ENCODE data around the gene FAM120B. TPM values are rescaled to one million over a fixed set of nuclear protein-coding genes. Genes with fewer than 3 reads are reported as not detected.

FAM120B gene
- polyA plus RNA-seq, 2 donors: 6.4 to 8.7 TPM

DNA sequence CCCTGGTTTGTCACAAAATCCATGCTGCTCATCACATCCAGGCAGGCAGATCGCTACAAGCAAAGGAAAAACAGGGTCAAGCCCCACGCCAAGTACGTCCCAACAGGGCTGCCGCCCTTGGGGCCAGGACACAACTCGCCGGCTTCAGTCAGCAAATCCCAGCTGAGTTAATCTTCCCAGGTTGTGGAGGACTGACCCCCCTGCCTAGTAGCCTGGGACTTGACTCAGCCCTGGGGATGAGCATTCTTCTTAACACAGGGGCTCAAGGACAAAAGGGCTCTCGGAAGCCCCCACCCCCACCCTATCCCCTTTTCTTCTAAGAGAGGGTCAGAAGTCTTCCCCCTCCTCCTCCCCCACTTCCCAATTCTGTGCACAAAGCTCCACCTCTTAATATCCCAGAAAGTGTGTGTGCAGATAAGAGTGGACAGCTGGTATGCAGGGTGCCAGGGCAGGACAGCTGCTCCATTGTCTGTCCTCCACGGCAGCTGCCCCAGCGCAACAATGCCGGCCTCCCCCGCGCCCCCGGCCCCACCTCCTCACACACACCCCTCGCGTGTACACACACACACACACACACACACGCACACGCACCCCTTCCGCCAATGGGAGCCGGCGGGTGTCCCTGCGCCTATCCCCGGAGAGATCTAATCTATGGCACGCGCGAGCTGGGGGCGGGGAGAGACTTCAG, 20.2 kb upstream of the FAM120B start:
- Histone ChIP-seq H3K9me3 (ENCODE audit: control insufficient read depth in 2 of 2, insufficient read depth in 1 of 2, low read depth in 1 of 2, low read length in 1 of 2) (no peaks in the 10 kb centered on the region), H3K27ac (ENCODE audit: low read depth in 2 of 2, low read length in 1 of 2) (peak overlapping the region in 1 of 2 donors; percentile 17), H3K27me3 (ENCODE audit: control insufficient read depth in 1 of 2, insufficient read depth in 2 of 2, low read length in 2 of 2) (peaks cover 0 to 5% of the 10 kb centered on the region in 2 donors), H3K4me1 (ENCODE audit: control insufficient read depth in 2 of 2, insufficient read depth in 2 of 2, low read length in 1 of 2) (peaks cover 6 to 22% of the 10 kb centered on the region in 2 donors), H3K36me3 (ENCODE audit: control insufficient read depth in 2 of 2, insufficient read depth in 2 of 2, low read length in 1 of 2) (peaks cover 0 to 19% of the 10 kb centered on the region in 2 donors), H3K4me3 (ENCODE audit: low read depth in 1 of 2, low read length in 2 of 2) (no peak overlapping the region)
- 34 to 35% methylated on average over 26 of the region's 26 CpGs for WGBS, 2 donors

- H3K36me3 ChIP-seq (ENCODE audit: control insufficient read depth in 2 of 2, insufficient read depth in 2 of 2, low read length in 1 of 2): peaks cover 0 to 19% of the 10 kb centered on the region in 2 donors
- H3K27me3 ChIP-seq (ENCODE audit: control insufficient read depth in 1 of 2, insufficient read depth in 2 of 2, low read length in 2 of 2): peaks cover 0 to 5% of the 10 kb centered on the region in 2 donors
- no peaks in the 10 kb centered on the region for H3K9me3 ChIP-seq (ENCODE audit: control insufficient read depth in 2 of 2, insufficient read depth in 1 of 2, low read depth in 1 of 2, low read length in 1 of 2)
- H3K27ac ChIP-seq (ENCODE audit: low read depth in 2 of 2, low read length in 1 of 2): peak overlapping the region; percentile 38 to 68
- H3K4me1 ChIP-seq (ENCODE audit: control insufficient read depth in 2 of 2, insufficient read depth in 2 of 2, low read length in 1 of 2): peaks cover 6 to 22% of the 10 kb centered on the region in 2 donors
- WGBS, 2 donors: 36 to 50% methylated on average over 2 of the region's 2 CpGs
- H3K4me3 ChIP-seq (ENCODE audit: low read depth in 1 of 2, low read length in 2 of 2): peak overlapping the region in 1 of 2 donors; percentile 68
Measured at GRCh38 chr6:170286934-170287265, 19.7 kb upstream of the FAM120B start.

- Histone ChIP-seq H3K4me3 (ENCODE audit: low read depth in 1 of 2, low read length in 2 of 2) (peak overlapping the region; percentile 37 to 68), H3K4me1 (ENCODE audit: control insufficient read depth in 2 of 2, insufficient read depth in 2 of 2, low read length in 1 of 2) (peaks cover 6 to 26% of the 10 kb centered on the region in 2 donors), H3K27me3 (ENCODE audit: control insufficient read depth in 1 of 2, insufficient read depth in 2 of 2, low read length in 2 of 2) (peaks cover 0 to 5% of the 10 kb centered on the region in 2 donors), H3K9me3 (ENCODE audit: control insufficient read depth in 2 of 2, insufficient read depth in 1 of 2, low read depth in 1 of 2, low read length in 1 of 2) (no peaks in the 10 kb centered on the region), H3K27ac (ENCODE audit: low read depth in 2 of 2, low read length in 1 of 2) (peak overlapping the region; percentile 40 to 68), H3K36me3 (ENCODE audit: control insufficient read depth in 2 of 2, insufficient read depth in 2 of 2, low read length in 1 of 2) (peaks cover 0 to 19% of the 10 kb centered on the region in 2 donors)
- 37 to 57% methylated on average over 12 of the region's 12 CpGs for WGBS, 2 donors
Measured at GRCh38 chr6:170287371-170287876, 19.1 kb upstream of the FAM120B start.

DNA sequence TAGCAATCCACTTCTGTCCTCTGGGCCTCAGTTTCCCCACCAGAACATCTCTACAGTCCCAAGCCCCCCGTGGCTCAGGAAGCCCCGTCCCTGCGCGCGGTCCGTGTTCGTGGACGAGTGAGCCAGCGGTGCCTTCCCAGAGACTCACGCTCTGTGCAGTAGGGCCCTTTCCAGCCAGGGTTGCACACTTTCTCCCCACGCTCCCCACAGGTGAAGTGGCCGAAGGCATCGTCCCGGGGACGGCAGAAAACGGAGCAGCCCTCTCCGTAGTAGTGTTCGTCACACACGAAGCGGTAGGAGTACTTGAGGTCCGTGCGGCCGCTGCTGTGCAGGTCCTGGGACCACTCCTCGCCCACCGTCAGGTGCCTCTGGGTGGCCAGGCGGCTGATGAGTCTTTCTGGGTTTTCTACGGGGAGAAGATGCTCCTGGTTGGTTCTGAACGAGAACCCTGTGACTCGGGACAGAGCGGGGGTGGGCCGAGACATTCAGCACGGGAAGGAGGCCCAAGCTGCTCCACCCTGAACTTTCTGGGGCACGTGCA, 18.4 kb upstream of the FAM120B start:
- Histone ChIP-seq H3K27ac (ENCODE audit: low read depth in 2 of 2, low read length in 1 of 2) (peak overlapping the region; percentile 40 to 47), H3K36me3 (ENCODE audit: control insufficient read depth in 2 of 2, insufficient read depth in 2 of 2, low read length in 1 of 2) (peaks cover 0 to 17% of the 10 kb centered on the region in 2 donors), H3K4me3 (ENCODE audit: low read depth in 1 of 2, low read length in 2 of 2) (peak overlapping the region; percentile 37 to 68), H3K27me3 (ENCODE audit: control insufficient read depth in 1 of 2, insufficient read depth in 2 of 2, low read length in 2 of 2) (peaks cover 0 to 5% of the 10 kb centered on the region in 2 donors), H3K4me1 (ENCODE audit: control insufficient read depth in 2 of 2, insufficient read depth in 2 of 2, low read length in 1 of 2) (peaks cover 6 to 26% of the 10 kb centered on the region in 2 donors), H3K9me3 (ENCODE audit: control insufficient read depth in 2 of 2, insufficient read depth in 1 of 2, low read depth in 1 of 2, low read length in 1 of 2) (no peaks in the 10 kb centered on the region)
- 52 to 56% methylated on average over 33 of the region's 33 CpGs for WGBS, 2 donors

- H3K27me3 ChIP-seq (ENCODE audit: control insufficient read depth in 1 of 2, insufficient read depth in 2 of 2, low read length in 2 of 2): peaks cover 0 to 5% of the 10 kb centered on the region in 2 donors
- H3K4me1 ChIP-seq (ENCODE audit: control insufficient read depth in 2 of 2, insufficient read depth in 2 of 2, low read length in 1 of 2): peaks cover 6 to 26% of the 10 kb centered on the region in 2 donors
- 11 to 18% methylated on average over 16 of the region's 16 CpGs for WGBS, 2 donors
- peak overlapping the region in 1 of 2 donors; percentile 58 for H3K27ac ChIP-seq (ENCODE audit: low read depth in 2 of 2, low read length in 1 of 2)
- H3K4me3 ChIP-seq (ENCODE audit: low read depth in 1 of 2, low read length in 2 of 2): peak overlapping the region; percentile 64 to 68
- peaks cover 0 to 11% of the 10 kb centered on the region in 2 donors for H3K36me3 ChIP-seq (ENCODE audit: control insufficient read depth in 2 of 2, insufficient read depth in 2 of 2, low read length in 1 of 2)
- no peaks in the 10 kb centered on the region for H3K9me3 ChIP-seq (ENCODE audit: control insufficient read depth in 2 of 2, insufficient read depth in 1 of 2, low read depth in 1 of 2, low read length in 1 of 2)
Measured at GRCh38 chr6:170288852-170289179, 17.7 kb upstream of the FAM120B start.

DNA sequence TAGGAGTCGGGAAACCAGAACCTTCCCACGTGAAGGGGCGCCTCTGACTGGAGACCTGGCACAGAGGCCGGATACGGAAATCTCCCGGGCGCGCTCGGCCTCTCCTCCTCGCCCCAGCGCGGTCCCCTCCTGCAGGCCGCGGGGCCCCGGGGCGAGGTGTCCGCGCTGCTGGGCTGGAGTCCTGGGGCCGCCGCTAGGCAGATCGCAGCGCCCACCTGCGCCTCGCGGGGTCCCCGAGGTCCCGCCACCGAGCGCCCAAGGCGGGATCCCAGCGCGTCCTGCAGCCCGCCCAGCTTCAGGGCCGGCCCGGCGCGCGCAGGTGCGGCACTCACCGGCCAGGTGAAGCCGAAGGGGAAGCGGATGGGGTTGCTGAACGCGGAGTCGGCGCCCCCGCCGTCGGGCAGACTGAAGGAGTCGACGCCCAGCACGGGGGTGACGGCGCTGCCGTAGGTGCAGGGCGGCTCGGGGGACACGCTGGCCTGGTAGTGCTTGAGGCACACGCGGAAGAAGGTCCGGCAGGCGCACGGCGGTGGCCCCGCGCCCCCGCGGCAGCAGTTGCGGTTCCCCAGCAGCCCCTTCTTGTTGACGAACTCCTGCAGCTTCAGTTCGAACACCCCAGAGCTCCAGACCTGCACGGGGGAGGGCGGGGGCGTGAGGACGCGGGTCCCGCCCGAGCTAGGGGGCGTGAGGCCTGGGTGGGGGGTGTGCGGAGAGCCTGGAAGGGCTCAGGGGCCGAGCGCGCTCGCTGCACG, 17.2 kb upstream of the FAM120B start:
- 4 to 5% methylated on average over 71 to 85 of the region's 85 CpGs for WGBS, 2 donors
- Histone ChIP-seq H3K27ac (ENCODE audit: low read depth in 2 of 2, low read length in 1 of 2) (peak overlapping the region; percentile 58 to 76), H3K36me3 (ENCODE audit: control insufficient read depth in 2 of 2, insufficient read depth in 2 of 2, low read length in 1 of 2) (peaks cover 0 to 10% of the 10 kb centered on the region in 2 donors), H3K4me3 (ENCODE audit: low read depth in 1 of 2, low read length in 2 of 2) (peak overlapping the region; percentile 64 to 68), H3K9me3 (ENCODE audit: control insufficient read depth in 2 of 2, insufficient read depth in 1 of 2, low read depth in 1 of 2, low read length in 1 of 2) (no peaks in the 10 kb centered on the region), H3K27me3 (ENCODE audit: control insufficient read depth in 1 of 2, insufficient read depth in 2 of 2, low read length in 2 of 2) (peaks cover 0 to 5% of the 10 kb centered on the region in 2 donors), H3K4me1 (ENCODE audit: control insufficient read depth in 2 of 2, insufficient read depth in 2 of 2, low read length in 1 of 2) (peaks cover 6 to 26% of the 10 kb centered on the region in 2 donors)

DNA sequence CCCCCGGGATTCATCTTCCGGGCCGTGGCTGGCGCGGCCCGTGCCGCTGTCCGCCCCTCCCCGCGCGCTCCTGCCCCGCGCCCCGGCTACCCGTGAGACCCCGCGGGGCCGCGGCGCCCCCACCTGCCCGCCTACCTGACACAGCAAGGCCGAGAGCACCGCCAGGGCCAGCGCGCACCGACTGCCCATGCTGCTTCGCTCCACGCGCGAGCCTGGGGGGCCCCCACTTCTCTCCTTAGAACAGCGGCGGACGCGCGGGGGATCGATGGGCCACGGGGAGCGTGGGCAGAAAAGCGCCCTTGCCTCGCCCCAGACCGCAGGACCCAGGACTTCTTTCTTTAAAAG, 16.6 kb upstream of the FAM120B start:
- H3K4me1 ChIP-seq (ENCODE audit: control insufficient read depth in 2 of 2, insufficient read depth in 2 of 2, low read length in 1 of 2): peaks cover 6 to 26% of the 10 kb centered on the region in 2 donors
- peaks cover 0 to 5% of the 10 kb centered on the region in 2 donors for H3K27me3 ChIP-seq (ENCODE audit: control insufficient read depth in 1 of 2, insufficient read depth in 2 of 2, low read length in 2 of 2)
- 1 to 2% methylated on average over 18 to 41 of the region's 41 CpGs for WGBS, 2 donors

GRCh38 chr6:170290296-170291128, 16.0 kb upstream of the FAM120B start, which contains the start of gene DLL1:
DLL1 (minus strand) TSS chr6:170291078; CDS start chr6:170290139, 939 bp downstream.
- H3K4me3 ChIP-seq (ENCODE audit: low read depth in 1 of 2, low read length in 2 of 2): peak within 1 kb of the TSS; percentile 64 to 68
- peaks cover 6 to 30% of the 10 kb centered on the region in 2 donors for H3K4me1 ChIP-seq (ENCODE audit: control insufficient read depth in 2 of 2, insufficient read depth in 2 of 2, low read length in 1 of 2)
- peak within 1 kb of the TSS; percentile 81 to 83 for H3K27ac ChIP-seq (ENCODE audit: low read depth in 2 of 2, low read length in 1 of 2)
- WGBS, 2 donors: 0 to 1% methylated on average over 79 to 83 of the region's 83 CpGs
- H3K36me3 ChIP-seq (ENCODE audit: control insufficient read depth in 2 of 2, insufficient read depth in 2 of 2, low read length in 1 of 2): peaks cover 0 to 7% of the 10 kb centered on the region in 2 donors
- peaks cover 0 to 5% of the 10 kb centered on the region in 2 donors for H3K27me3 ChIP-seq (ENCODE audit: control insufficient read depth in 1 of 2, insufficient read depth in 2 of 2, low read length in 2 of 2)
- no peaks in the 10 kb centered on the region for H3K9me3 ChIP-seq (ENCODE audit: control insufficient read depth in 2 of 2, insufficient read depth in 1 of 2, low read depth in 1 of 2, low read length in 1 of 2)

More for the DNA sequence above, 16.6 kb upstream of the FAM120B start:
- H3K36me3 ChIP-seq (ENCODE audit: control insufficient read depth in 2 of 2, insufficient read depth in 2 of 2, low read length in 1 of 2): peaks cover 0 to 10% of the 10 kb centered on the region in 2 donors
- H3K4me3 ChIP-seq (ENCODE audit: low read depth in 1 of 2, low read length in 2 of 2): peak overlapping the region; percentile 64 to 68
- no peaks in the 10 kb centered on the region for H3K9me3 ChIP-seq (ENCODE audit: control insufficient read depth in 2 of 2, insufficient read depth in 1 of 2, low read depth in 1 of 2, low read length in 1 of 2)
- peak overlapping the region; percentile 71 to 76 for H3K27ac ChIP-seq (ENCODE audit: low read depth in 2 of 2, low read length in 1 of 2)
